OCI-LY1 (cell line): ENCODE measurements around the gene ARL15.

Source experiments
- EZH2 ChIP-seq: fragments of 200-600 bp; sonication (generic), shearing (Covaris generic); IDR thresholded peaks from 2 replicates; pipeline ENCODE4 v1.8.0; 2017; ENCODE audit warnings: borderline replicate concordance, mixed run types, mild to moderate bottlenecking, antibody characterized with exemption, low read length, moderate library complexity, mixed read lengths
- TF ChIP-seq, protein P1 (sequence below): fragments of 200-600 bp; sonication (generic), shearing (Covaris generic); IDR thresholded peaks from 2 replicates; pipeline ENCODE4 v1.5.1; 2017; ENCODE audit warnings: mild to moderate bottlenecking, antibody characterized with exemption, low read length, moderate library complexity, mixed read lengths

DNA sequence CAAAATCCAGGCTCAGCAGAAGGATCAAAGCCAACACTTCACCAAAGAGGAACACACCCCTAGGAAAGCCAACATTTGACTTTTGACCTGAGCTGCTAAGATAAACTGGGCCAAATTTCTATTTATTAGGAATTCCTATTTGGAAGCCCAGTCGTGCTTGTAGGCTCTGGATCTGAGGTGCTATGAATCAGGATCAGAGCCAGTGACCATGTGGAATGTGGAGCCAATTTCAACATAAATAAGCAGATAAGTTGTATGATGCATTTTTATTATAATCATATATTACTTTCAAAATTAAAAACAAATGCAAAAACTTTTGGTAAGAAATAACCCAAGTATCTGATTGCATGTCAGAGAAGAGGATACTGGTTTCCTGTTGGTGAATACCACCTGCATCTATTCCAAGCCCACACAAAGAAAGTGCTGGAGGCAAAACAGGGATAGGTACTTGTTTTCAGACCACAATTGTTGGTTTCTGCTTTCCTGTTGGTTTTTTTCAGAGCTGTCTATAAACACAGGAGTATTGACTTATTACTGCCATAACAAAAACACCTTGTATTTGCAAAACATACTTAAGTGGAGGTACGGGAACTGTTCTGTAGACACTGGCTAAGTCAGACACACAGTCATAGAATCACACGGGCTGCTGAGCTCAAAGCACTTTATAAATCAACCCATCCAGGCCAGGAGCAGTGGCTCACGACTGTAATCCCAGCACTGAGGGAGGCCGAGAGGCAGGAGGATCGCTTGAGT is 52.8 kb downstream of the ARL15 start:
- TF ChIP-seq, protein P1, sequence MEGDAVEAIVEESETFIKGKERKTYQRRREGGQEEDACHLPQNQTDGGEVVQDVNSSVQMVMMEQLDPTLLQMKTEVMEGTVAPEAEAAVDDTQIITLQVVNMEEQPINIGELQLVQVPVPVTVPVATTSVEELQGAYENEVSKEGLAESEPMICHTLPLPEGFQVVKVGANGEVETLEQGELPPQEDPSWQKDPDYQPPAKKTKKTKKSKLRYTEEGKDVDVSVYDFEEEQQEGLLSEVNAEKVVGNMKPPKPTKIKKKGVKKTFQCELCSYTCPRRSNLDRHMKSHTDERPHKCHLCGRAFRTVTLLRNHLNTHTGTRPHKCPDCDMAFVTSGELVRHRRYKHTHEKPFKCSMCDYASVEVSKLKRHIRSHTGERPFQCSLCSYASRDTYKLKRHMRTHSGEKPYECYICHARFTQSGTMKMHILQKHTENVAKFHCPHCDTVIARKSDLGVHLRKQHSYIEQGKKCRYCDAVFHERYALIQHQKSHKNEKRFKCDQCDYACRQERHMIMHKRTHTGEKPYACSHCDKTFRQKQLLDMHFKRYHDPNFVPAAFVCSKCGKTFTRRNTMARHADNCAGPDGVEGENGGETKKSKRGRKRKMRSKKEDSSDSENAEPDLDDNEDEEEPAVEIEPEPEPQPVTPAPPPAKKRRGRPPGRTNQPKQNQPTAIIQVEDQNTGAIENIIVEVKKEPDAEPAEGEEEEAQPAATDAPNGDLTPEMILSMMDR = no peak
- TF ChIP-seq EZH2 = no peak
